T47D (cell line): Measurements from ENCODE around the gene WSCD2.

ENCODE experiments used
- DNase-seq, 2 experiments: peaks; one replicate each; pipeline versions ENCODE4 v3.0.0 to v3.0.0-alpha.2; 2011 to 2012; ENCODE audit warnings: low read depth in 1 of 2, low spot score in 1 of 2
- JUND ChIP-seq: IDR thresholded peaks from 2 replicates; pipeline ENCODE4 v1.6.1; 2012; ENCODE audit warnings: low read depth
- in situ Hi-C: cut with HindIII; loops from 2 replicates; pipeline ENCODE4 v1.10.0; 2016; ENCODE audit warnings: low sequenced_read_pairs, low pct_unique_long_range_greater_than_20kb

WSCD2 gene

GRCh38 chr12:108125073-108125472 is 4.0 kb upstream of the WSCD2 start:
- in situ Hi-C loops = no loop called here
- no peak for TF ChIP-seq JUND
- no peak for DNase-seq

- no peak for TF ChIP-seq JUND
- no peak for DNase-seq
- in situ Hi-C loops = no loop called here
Observed at GRCh38 chr12:108126212-108126611, 2.9 kb upstream of the WSCD2 start.

GRCh38 chr12:108126990-108127501 is 2.0 kb upstream of the WSCD2 start:
- TF ChIP-seq JUND = no peak
- no peak for DNase-seq
- in situ Hi-C loops = no loop called here

GRCh38 chr12:108127654-108128053 is 1.4 kb upstream of the WSCD2 start:
- in situ Hi-C loops = no loop called here
- no peak for DNase-seq
- no peak for TF ChIP-seq JUND

GRCh38 chr12:108128221-108129016 is 669 bp upstream of the WSCD2 start:
- in situ Hi-C loops = no loop called here
- DNase-seq = no peak
- no peak for TF ChIP-seq JUND

GRCh38 chr12:108131035-108131434 is 1.9 kb downstream of the WSCD2 start:
- TF ChIP-seq JUND = no peak
- in situ Hi-C loops = no loop called here
- no peak for DNase-seq

DNA sequence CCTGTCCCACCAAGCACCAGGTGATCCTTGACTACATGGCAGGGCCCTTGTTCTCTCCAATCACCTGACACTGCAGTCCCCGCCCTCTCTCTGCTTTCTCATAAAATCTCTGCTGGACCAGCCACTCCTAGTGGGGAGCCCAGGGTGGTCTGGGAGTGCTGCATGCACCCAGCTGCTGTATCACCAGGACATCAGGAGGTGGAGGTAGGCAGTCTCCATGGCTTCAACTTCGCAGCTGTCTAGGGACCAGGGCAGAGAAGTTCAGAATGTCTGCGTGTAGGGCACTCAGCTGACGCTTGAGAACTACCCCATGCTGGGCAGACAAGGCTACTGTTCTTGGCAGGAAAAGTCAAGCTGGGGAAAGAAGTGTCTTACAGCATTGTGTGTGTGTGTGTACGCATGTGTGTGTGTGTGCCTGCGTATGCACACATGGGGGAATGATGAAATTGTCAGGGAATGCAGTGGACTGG is 2.6 kb downstream of the WSCD2 start:
- no peak for DNase-seq
- in situ Hi-C loops = no loop called here

GRCh38 chr12:108133482-108133881 is 4.4 kb downstream of the WSCD2 start:
- in situ Hi-C loops = no loop called here
- no peak for DNase-seq
- TF ChIP-seq JUND = no peak

More for the DNA sequence above, 2.6 kb downstream of the WSCD2 start:
- TF ChIP-seq JUND = no peak

DNA sequence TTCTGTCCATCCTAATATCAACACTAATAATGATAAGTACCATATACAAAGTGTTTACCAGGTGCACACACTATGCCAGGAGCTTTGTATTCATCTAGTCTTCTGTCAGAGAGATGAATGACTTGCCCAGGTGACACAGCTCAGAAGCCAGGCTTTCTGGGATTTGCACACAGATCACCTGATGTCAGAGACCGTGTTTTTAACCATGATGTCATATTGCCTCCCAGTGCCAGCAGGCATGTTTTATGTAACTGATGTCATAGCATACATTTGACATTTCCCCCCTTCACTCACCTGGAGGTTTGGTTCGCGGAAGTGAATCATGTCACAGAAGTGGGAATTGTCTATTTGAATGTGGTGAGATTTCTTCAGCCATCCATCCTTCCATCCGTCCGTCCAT is 5.7 kb downstream of the WSCD2 start:
- DNase-seq = no peak
- no peak for TF ChIP-seq JUND
- in situ Hi-C loops = no loop called here

GRCh38 chr12:108135627-108136026 is 6.5 kb downstream of the WSCD2 start:
- DNase-seq = no peak
- no peak for TF ChIP-seq JUND
- in situ Hi-C loops = no loop called here

- no peak for DNase-seq
- in situ Hi-C loops = no loop called here
- no peak for TF ChIP-seq JUND
Observed at GRCh38 chr12:108136697-108137096, 7.6 kb downstream of the WSCD2 start.

DNA sequence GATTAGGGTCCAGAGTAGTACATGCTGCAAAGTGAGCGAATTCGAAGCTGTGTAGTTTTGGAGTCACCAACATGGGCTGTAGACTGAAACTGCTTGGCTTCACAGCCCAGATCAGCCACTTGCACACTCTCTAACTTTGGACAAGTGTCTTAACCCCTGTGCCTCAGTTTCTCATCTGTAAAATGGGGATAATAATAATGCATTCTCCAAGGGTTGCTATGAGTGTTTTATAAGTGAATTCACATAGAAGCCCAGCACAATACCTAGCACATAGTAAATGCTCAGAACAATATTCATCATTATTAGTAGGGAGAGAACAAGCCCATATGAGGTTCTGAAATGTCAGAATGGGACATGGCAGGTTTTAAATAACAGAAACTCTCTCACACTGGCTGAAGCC is 10.4 kb downstream of the WSCD2 start:
- DNase-seq = no peak
- in situ Hi-C loops = no loop called here
- no peak for TF ChIP-seq JUND

DNA sequence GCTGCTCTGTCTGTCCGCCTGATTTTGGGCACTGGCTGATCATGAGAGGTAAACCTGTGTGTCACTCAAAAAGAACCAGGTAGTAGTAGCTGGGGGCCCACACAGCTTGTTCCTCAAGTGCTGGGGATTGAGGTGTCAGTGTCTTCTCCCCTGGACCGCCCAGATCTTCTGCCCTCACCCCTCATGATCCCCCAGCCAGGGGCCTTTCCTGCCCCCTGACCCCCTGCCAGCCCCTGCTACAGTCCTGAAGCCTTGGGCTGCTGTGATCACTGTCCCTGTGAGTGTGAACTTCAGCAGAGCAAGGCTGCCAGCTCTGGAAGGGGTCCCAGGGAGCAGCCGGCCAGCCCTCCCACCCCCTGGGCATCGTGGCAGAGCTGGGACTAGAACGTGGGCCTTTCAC is 11.4 kb downstream of the WSCD2 start:
- DNase-seq = no peak
- in situ Hi-C loops = no loop called here
- TF ChIP-seq JUND = no peak
